GM19025 (cell line): Measurements from ENCODE around the gene CFTR.

Source experiments
- ATAC-seq: cut with Tn5 transposase; IDR thresholded peaks from one replicate; pipeline ENCODE4 v1.9.1; 2021; ENCODE audit warnings: mild to moderate bottlenecking, low read depth, moderate library complexity; ENCODE audit not compliant: unreplicated experiment

The CFTR gene

DNA sequence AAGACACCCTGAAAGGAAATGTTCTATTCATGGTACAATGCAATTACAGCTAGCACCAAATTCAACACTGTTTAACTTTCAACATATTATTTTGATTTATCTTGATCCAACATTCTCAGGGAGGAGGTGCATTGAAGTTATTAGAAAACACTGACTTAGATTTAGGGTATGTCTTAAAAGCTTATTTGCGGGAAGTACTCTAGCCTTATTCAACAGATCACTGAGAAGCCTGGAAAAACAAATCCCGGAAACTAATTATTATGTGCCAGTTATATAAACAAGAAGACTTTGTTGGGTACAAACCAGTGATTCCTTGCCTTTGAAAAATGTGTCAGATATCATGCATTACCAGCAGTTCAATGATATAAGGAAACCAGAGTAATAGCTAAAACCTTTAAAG lies 160.1 kb downstream of the CFTR start:
- ATAC-seq = no peak

DNA sequence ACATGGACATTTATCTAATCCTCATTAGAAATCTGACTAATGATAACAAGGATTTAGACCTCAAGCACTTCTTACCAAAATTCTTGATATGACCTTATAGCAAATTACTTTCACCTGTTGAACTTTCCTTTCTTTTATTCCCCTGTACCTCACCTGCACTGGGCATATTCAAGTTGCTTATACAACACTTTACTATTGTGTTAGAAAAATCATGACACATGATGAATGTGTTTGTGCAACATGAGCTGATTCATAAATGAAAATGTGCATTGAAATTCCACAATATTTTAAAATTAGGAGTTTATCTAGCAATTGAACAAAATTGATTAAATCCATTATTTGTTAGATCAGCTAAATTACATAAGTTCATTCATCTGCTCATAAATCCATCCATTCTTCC lies 160.6 kb downstream of the CFTR start:
- no peak for ATAC-seq

DNA sequence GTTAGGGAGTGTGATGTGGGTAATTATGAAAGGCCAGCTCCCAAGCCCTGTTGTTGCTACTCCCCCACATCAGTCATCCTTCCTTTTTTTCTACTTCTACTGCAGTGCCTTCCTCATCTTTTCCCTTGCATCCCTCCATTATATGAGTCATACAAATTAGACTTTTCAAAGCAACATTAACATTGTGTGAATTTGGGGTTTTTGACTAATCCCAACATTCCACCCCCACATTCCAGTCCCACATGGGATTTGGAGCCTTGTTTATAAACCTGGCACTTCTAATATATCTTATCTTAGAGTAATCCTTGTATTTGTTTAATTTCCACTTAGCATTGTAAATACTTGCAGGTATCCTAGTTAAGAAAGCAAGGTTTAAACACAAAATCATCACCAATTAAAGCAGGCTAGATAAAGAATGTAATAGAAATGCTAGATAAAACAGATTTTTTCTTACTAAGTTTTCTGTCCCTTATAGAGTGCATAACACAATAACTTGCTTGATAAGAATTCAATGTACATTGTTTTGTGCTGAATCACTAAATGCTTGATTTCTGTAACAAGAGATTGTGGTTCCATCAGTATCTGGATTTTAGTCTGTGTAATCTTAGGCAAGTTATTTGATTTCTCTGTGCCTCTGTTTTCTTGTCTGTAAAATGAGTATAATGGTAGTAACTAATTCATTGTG lies 165.8 kb downstream of the CFTR start:
- ATAC-seq = no peak

DNA sequence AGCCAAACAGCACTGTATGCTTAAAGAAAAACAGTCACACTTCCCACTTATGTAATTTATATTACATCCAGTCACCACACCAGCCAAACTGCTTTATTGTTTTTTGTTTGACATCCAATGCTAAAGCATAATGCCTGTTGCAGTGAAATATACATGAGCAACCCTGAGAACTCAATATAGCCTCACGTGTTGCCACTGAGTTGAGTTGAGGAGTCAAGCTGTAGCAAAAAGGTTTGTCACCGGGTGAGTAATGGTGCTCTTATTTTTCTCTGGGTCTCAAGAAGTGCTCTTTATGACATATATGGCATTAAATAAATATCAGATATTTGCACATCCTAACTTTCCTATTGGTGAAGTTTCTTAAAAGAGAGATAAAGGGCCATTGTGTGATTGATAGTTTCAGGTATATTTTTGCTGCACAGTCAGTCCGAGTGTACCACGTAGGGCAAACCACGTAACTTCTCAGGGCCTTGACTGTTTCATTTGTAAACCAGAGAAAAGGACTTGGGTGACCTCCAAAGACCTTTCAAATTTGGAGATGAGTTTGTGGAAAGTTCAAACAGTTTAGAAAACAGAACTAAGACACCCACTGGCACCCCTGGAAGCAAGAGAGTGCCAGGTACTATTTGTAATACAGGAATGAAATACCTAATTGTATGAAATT lies 168.5 kb downstream of the CFTR start:
- peak; percentile 47 for ATAC-seq

DNA sequence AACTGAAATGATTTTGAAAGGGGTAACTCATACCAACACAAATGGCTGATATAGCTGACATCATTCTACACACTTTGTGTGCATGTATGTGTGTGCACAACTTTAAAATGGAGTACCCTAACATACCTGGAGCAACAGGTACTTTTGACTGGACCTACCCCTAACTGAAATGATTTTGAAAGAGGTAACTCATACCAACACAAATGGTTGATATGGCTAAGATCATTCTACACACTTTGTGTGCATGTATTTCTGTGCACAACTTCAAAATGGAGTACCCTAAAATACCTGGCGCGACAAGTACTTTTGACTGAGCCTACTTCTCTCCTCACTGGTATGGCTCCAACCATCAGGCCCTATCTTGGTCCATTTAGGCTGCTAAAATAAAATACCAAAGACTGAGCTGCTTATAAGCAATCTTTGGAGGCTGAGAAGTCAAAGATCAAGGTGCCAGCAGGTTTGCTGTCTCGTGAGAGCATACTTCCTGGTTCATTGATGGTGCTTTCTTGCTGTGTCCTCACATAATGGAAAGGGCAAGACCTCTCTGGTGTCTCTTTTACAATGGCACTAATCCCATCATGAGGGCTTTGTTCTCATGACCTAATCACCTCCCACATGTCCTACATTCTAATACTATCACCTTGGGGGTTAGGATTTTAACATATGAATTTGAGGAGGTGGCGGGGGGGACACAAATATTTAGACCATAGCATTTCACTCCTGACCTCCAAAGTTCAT lies 173.3 kb downstream of the CFTR start:
- no peak for ATAC-seq

DNA sequence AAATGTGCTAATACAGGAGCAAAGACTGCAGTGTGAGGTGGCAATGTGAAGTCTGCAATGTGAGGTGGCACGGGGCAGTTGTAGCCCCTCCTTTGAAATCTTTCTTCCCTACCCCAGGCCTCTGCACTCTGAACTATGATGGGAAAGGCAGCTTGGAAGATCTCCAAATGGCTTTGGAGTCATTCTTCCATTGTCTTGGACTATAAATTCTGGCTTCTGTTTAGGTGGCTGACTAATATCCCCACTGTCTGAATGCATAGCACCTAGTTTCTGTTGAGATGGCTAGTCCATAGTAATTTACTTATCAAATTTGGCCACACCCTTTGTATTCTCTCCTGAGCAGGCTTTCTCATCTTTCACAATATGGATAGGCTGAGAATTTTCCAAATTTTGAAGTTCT lies 175.0 kb downstream of the CFTR start:
- ATAC-seq = no peak

DNA sequence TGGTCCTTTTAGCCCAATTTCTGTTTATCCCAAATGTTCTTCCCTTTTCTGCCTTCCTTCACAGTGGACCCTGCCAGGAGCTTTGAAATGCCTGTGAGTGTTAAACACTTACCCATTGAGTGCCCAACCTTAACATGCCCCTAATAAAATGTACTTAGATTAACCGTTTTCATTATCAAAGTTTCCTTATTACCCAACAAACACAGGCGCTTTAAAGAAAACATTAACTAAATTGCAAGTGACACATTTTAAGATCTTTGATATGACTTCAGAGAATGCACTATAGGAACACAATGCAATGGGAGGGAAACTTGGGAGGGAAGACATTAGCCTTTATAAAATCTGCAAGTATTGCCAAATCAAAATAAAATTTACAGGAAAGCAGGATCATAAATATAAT lies 177.0 kb downstream of the CFTR start:
- ATAC-seq = no peak

DNA sequence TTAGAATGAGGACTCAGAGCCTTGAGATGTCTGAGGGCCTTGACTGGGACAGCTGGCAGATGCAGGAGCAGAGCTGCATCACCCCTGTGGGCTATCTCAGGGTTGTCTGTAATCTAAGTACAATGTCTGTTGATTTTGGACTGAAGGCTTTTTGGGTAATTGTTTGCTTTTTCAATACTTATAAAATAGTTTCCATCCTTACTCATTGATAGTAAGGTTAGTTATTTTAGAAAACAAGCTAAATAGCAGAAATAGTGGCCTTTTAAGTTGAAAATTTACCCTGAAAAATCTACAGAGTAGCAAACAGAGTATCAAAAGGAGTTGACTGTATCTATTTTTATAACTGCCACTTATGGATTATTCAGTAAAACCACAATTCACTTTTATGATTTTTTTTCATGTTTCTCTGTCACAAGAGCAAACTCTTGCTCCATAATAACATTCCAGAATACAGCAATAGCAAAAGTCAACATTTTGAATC lies 179.7 kb downstream of the CFTR start:
- no peak for ATAC-seq

DNA sequence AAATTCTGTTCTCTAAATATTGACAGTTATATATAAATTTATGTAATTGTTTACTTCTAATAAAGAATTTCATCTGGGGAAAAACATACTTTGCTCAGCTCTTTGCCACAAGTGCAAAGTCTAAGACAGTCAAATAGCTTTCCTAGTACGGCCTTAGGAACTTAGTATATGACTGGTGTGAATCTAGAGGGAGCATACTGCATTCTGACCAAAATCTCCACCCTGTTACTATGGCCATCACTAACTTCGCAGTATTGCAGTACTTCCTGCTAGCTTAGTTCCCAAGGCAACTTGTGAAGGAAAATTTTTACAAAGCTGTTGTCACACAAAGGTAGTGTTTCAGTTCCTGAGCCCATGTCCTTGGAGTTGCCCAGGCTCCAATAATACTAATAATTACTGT lies 181.5 kb downstream of the CFTR start:
- ATAC-seq = no peak

DNA sequence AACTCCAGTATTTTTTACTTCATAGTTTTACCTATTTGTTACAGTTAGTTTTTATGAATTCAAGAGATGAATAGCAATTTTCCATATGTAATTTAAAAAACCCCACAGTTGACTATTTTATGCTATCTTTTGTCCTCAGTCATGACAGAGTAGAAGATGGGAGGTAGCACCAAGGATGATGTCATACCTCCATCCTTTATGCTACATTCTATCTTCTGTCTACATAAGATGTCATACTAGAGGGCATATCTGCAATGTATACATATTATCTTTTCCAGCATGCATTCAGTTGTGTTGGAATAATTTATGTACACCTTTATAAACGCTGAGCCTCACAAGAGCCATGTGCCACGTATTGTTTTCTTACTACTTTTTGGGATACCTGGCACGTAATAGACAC lies 184.2 kb downstream of the CFTR start:
- ATAC-seq = no peak

DNA sequence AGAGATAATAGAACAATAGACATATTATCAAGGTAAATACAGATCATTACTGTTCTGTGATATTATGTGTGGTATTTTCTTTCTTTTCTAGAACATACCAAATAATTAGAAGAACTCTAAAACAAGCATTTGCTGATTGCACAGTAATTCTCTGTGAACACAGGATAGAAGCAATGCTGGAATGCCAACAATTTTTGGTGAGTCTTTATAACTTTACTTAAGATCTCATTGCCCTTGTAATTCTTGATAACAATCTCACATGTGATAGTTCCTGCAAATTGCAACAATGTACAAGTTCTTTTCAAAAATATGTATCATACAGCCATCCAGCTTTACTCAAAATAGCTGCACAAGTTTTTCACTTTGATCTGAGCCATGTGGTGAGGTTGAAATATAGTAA lies 185.5 kb downstream of the CFTR start:
- ATAC-seq = no peak

DNA sequence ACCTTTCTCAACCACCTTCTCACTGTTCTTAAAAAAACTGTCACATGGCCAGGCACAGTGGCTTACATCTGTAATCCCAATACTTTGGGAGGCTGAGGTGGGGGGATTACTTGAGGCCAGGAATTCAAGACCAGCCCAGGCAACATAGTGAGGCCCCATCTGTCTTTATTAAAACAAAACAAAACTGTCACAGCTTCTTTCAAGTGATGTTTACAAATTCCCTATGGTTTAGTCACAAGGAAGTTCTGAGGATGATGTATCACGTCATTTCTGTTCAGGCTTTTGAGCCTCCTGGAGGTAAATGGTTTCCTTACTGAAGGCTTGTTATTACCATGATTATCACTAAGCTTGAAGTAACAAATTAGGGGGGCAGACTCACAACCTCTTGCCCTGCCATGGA lies 186.2 kb downstream of the CFTR start:
- no peak for ATAC-seq

DNA sequence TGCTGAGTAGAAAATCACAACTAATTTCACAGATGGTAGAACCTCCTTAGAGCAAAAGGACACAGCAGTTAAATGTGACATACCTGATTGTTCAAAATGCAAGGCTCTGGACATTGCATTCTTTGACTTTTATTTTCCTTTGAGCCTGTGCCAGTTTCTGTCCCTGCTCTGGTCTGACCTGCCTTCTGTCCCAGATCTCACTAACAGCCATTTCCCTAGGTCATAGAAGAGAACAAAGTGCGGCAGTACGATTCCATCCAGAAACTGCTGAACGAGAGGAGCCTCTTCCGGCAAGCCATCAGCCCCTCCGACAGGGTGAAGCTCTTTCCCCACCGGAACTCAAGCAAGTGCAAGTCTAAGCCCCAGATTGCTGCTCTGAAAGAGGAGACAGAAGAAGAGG lies 186.9 kb downstream of the CFTR start:
- ATAC-seq = no peak

DNA sequence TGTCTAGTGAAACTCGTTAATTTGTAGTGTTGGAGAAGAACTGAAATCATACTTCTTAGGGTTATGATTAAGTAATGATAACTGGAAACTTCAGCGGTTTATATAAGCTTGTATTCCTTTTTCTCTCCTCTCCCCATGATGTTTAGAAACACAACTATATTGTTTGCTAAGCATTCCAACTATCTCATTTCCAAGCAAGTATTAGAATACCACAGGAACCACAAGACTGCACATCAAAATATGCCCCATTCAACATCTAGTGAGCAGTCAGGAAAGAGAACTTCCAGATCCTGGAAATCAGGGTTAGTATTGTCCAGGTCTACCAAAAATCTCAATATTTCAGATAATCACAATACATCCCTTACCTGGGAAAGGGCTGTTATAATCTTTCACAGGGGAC lies 187.6 kb downstream of the CFTR start:
- no peak for ATAC-seq

DNA sequence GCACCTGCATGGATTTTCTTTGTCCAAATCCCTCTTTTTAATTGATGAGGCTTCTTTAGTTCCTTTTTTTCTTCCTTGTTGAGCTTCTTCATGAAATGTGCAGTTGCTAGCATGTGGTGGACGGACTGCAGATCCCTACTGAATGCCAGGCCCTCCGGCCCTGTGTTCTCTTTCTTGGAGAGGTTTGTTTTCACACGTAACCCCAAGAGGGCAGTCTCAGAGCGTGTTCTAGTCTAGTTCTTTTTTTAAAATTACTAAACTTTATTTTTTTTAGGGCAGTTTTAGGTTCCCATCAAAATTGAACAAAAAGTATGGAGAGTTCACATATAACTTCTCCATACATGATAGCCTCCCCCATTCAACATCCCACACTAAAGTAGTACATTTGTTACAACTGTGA lies 190.0 kb downstream of the CFTR start:
- no peak for ATAC-seq

DNA sequence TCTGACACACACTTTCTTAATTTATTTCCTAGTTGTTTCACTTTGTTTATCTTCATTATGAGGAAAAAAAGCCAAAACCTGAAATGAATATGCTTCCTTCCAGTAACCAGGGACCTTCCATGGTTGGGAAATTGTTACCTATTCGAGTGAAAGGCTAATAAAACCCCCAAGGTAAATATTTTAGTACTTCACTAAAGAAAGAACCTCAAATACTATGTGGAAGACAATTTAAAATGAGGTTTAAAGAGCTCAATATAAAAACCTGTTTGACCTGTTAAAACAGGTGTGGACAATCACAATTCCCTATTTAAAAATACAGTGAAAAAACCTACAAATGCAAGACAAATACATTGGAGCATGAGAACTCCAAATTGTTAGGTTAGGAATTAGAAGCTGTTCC lies 192.6 kb downstream of the CFTR start:
- no peak for ATAC-seq

DNA sequence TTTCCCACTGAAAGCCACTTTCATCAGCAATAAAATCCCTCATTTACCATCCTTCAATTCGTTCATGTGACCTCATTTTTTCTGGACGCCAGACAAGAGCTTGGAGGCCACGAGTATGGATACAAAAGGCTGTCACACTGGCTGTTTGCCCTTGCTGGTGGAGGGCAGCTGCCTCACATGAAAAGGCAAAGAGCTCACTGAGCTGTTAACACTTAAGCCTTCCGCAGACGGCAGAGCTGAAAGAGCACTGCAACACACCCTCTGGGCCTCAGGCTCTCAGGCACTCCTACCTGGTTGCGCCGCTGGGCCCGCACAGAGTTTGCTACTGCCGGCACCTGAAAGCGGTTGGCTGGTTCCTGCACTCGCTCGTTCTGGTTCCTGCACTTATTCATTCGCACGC lies 193.5 kb downstream of the CFTR start:
- no peak for ATAC-seq

DNA sequence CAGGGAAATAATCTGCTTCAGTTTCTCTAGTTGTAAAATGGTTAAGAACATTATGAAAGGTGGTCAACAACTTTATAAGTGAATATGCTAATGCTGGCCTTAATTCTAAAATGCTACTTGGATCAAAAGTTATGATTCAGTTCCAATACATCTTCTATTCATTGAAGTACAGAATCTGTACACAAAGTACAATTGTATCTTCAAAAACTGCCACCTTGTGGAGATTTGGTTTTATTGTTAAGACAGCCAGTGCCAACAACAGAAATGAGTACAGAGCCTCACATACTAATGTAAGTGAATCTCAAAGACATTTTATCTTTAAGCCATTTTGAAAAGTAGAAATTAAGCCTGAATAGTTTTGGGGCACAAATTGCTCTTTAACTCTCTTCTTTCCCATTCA lies 194.0 kb downstream of the CFTR start:
- no peak for ATAC-seq

DNA sequence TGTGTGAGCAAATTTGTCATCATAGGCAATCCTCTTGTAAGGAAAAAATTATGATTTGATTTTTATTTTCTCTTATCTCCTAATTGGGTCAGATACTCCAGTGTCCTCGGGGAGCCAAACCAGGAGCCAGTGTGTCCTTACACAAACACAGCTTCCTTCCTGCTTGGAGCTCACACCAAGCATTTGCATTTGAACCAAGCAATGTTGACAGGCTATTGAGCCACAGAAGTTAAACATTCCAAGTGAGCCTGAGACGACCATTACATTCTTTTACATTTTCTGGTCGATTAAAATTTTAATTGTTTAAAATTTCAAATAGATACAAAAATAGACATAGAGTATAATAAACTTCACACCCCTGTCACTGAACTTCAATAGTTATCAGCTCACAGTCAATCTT lies 194.8 kb downstream of the CFTR start:
- no peak for ATAC-seq

DNA sequence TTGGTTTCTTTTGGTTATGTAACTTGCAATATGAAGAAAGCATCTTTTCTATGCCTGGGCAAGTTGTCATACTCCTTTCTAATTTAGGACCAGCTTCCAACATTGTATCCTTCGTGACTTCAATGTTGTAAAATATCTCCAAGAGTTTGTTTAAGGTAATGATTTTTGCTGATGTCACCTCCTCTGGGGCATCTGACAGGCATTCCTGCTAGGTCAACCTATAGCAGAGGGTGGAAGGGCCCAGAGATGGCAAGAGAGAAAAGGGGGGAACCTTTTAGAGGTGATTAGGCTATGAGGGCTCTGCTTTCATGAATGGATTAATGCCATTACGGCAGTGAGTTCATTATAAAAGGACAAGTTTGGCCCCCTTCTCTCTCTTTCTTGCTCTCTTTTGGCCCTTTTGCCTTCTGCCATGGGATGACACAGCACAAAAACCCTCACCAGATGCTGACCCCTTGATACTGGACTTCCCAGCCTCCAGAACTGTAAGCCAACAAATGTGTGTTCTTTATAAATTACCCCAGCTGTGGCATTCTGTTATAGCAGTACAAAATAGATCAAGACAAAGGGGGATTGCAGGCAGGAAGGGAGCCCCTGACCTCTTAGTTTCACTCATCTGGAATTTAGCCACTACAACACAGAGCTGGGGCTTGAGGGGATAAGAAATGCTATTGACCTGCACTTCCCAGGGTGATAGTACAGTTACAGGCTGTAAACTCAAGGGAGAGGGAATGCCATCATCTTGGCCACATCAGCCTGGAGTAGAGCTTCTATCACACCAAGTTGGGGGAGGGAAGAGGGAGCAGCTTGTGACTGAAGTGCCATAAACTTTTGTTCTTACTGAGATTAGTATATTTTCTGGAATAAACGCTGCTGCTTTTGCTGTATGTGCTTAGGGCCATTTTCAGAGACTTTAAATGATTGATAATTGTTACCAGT lies 195.9 kb downstream of the CFTR start:
- no peak for ATAC-seq

DNA sequence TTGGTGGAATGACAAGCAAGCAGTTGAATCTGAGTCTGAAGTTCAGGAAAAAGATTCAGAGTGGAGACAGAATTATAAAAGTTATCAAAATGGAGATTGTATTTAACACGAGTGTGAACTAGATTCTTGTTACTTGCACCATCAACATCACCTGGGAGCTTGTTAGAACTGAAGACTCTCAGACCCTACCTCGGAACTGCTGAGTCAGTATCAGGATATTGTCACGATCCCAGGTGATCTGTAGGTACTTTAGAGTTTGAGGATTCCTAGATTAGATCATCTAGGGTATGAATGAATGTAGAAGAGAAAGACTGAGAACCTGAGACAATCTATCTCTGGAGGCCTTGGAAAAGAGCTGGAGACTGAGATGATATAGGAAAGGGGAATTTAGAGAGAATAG lies 199.3 kb downstream of the CFTR start:
- no peak for ATAC-seq
